Astrocyte (in vitro differentiated cells and primary cell): Measurements from ENCODE around the gene RSPH3. TPM values are rescaled to one million over a fixed set of nuclear protein-coding genes. Genes with fewer than 3 reads are reported as not detected.
"Not testable (repeated sequence)": the region's sequence is repeated elsewhere in the genome, so short reads cannot be mapped to it uniquely, and the experiment has no call there.

Experiments used
- DNase-seq: peaks from one replicate; pipeline ENCODE4 v3.0.0-alpha.2; 2010; ENCODE audit warnings: low read depth
- FAIRE-seq: peaks from 2 replicates; lab custom pipeline; 2011; peaks lifted over from hg19 to GRCh38; lab: Jason Lieb, UNC
- H2AFZ ChIP-seq: 2 replicates; pipeline ENCODE4 v1.6.0; 2012; ENCODE audit warnings: low read depth, low read length, inconsistent platforms
- H3K27ac ChIP-seq: 2 replicates; pipeline ENCODE4 v1.5.1; 2011; ENCODE audit warnings: low read depth, low read length, inconsistent platforms
- H3K27me3 ChIP-seq: 2 replicates; pipeline ENCODE4 v1.6.0; 2011; ENCODE audit warnings: low read length, inconsistent platforms; ENCODE audit not compliant: insufficient read depth
- H3K36me3 ChIP-seq: 2 replicates; pipeline ENCODE4 v1.5.1; 2011; ENCODE audit warnings: low read length, inconsistent platforms; ENCODE audit not compliant: insufficient read depth
- H3K4me1 ChIP-seq: 2 replicates; pipeline ENCODE4 v1.5.1; 2011; ENCODE audit warnings: low read length, inconsistent platforms; ENCODE audit not compliant: insufficient read depth
- H3K4me2 ChIP-seq: 2 replicates; pipeline ENCODE4 v1.6.0; 2012; ENCODE audit warnings: low read length, inconsistent platforms
- H3K4me3 ChIP-seq: 2 replicates; pipeline ENCODE4 v1.5.1; 2011; ENCODE audit warnings: low read depth, mild to moderate bottlenecking, low read length, inconsistent platforms; ENCODE audit not compliant: insufficient read depth
- H3K79me2 ChIP-seq: 2 replicates; pipeline ENCODE4 v1.6.0; 2012; ENCODE audit warnings: mild to moderate bottlenecking, low read length, inconsistent platforms; ENCODE audit not compliant: insufficient read depth
- H3K9ac ChIP-seq: 2 replicates; pipeline ENCODE4 v1.6.0; 2012; ENCODE audit warnings: mild to moderate bottlenecking, low read length, inconsistent platforms
- H3K9me3 ChIP-seq: 2 replicates; pipeline ENCODE4 v1.5.1; 2012; ENCODE audit warnings: low read depth, mild to moderate bottlenecking, low read length, inconsistent platforms; ENCODE audit not compliant: insufficient read depth
- H4K20me1 ChIP-seq: 2 replicates; pipeline ENCODE4 v1.6.0; 2012; ENCODE audit warnings: low read length, inconsistent platforms; ENCODE audit not compliant: insufficient read depth
- H3K27ac Mint-ChIP-seq: one replicate; pipeline ENCODE4 v1.8.0; 2021; ENCODE audit warnings: mild to moderate bottlenecking, mixed read lengths; ENCODE audit not compliant: unreplicated experiment
- H3K27me3 Mint-ChIP-seq: one replicate; pipeline ENCODE4 v1.8.0; 2021; ENCODE audit warnings: low read depth, mixed read lengths; ENCODE audit not compliant: unreplicated experiment
- H3K36me3 Mint-ChIP-seq: one replicate; pipeline ENCODE4 v1.8.0; 2021; ENCODE audit warnings: low read depth, mixed read lengths; ENCODE audit not compliant: unreplicated experiment
- H3K4me1 Mint-ChIP-seq: one replicate; pipeline ENCODE4 v1.8.0; 2021; ENCODE audit warnings: low read depth, mixed read lengths; ENCODE audit not compliant: unreplicated experiment
- H3K4me3 Mint-ChIP-seq: one replicate; pipeline ENCODE4 v1.8.0; 2021; ENCODE audit warnings: mild to moderate bottlenecking, moderate library complexity, mixed read lengths; ENCODE audit not compliant: unreplicated experiment
- H3K9me3 Mint-ChIP-seq: one replicate; pipeline ENCODE4 v1.8.0; 2021; ENCODE audit warnings: mild to moderate bottlenecking, mixed read lengths; ENCODE audit not compliant: unreplicated experiment
- CTCF ChIP-seq: IDR thresholded peaks from 2 replicates; pipeline ENCODE4 v1.5.1; 2011; ENCODE audit warnings: low read depth, mild to moderate bottlenecking, inconsistent platforms, low read length, moderate library complexity; ENCODE audit not compliant: insufficient read depth
- EZH2 ChIP-seq: IDR thresholded peaks from 2 replicates; pipeline ENCODE4 v1.6.1; 2012; ENCODE audit warnings: mild to moderate bottlenecking, low read length, inconsistent platforms; ENCODE audit not compliant: insufficient read depth
- total RNA-seq: library from RNA; stranded (reverse); gene quantifications from 2 replicates; pipeline ENCODE4 v1.2.1, GENCODE V29; 2021

The RSPH3 gene
- total RNA-seq, 1 donor from 2014 or later = 10.2 TPM

- Histone ChIP-seq H2AFZ (no peak overlapping the region), H3K79me2 (no peaks in the 10 kb centered on the region), H3K36me3 (no peaks in the 10 kb centered on the region), H3K9ac (no peak overlapping the region), H3K4me3 (no peak overlapping the region), H3K27ac (no peak overlapping the region), H3K9me3 (no peaks in the 10 kb centered on the region), H3K4me1 (no peaks in the 10 kb centered on the region), H3K27me3 (no peaks in the 10 kb centered on the region), H4K20me1 (no peaks in the 10 kb centered on the region), H3K4me2 (no peak overlapping the region)
- no peak for DNase-seq
- no peak overlapping the region for H3K4me3 Mint-ChIP-seq
- peaks cover 2% of the 10 kb centered on the region for H3K36me3 Mint-ChIP-seq
- no peaks in the 10 kb centered on the region for H3K27me3 Mint-ChIP-seq
- H3K9me3 Mint-ChIP-seq = no peaks in the 10 kb centered on the region
- no peaks in the 10 kb centered on the region for H3K4me1 Mint-ChIP-seq
- no peak overlapping the region for H3K27ac Mint-ChIP-seq
- TF ChIP-seq EZH2 (no peak), CTCF (no peak)
- FAIRE-seq = no peak
Measured at GRCh38 chr6:158954753-158955152, 45.2 kb downstream of the RSPH3 start.

- H3K36me3 Mint-ChIP-seq, H3K79me2 ChIP-seq, H3K4me2 ChIP-seq, H3K4me3 Mint-ChIP-seq, DNase-seq, H3K4me1 Mint-ChIP-seq, H3K4me1 ChIP-seq, H3K9me3 ChIP-seq, H3K27me3 ChIP-seq, H3K36me3 ChIP-seq, FAIRE-seq, H4K20me1 ChIP-seq, H3K27ac Mint-ChIP-seq, H3K9ac ChIP-seq, H3K4me3 ChIP-seq, H3K9me3 Mint-ChIP-seq, H3K27me3 Mint-ChIP-seq, H2AFZ ChIP-seq, H3K27ac ChIP-seq: not testable (repeated sequence)
Measured at GRCh38 chr6:158952011-158952410, 48.0 kb downstream of the RSPH3 start.

- H3K4me1 ChIP-seq, H3K27ac Mint-ChIP-seq, H3K9ac ChIP-seq, H3K27me3 ChIP-seq, H4K20me1 ChIP-seq, H3K36me3 Mint-ChIP-seq, H3K9me3 ChIP-seq, H3K4me1 Mint-ChIP-seq, H2AFZ ChIP-seq, H3K36me3 ChIP-seq, H3K79me2 ChIP-seq, H3K4me3 ChIP-seq, H3K27ac ChIP-seq, FAIRE-seq, H3K4me3 Mint-ChIP-seq, DNase-seq, H3K4me2 ChIP-seq, H3K9me3 Mint-ChIP-seq, H3K27me3 Mint-ChIP-seq: not testable (repeated sequence)
Measured at GRCh38 chr6:158951565-158951964, 48.4 kb downstream of the RSPH3 start.

- Histone ChIP-seq H3K27me3 (no peaks in the 10 kb centered on the region), H3K79me2 (no peaks in the 10 kb centered on the region), H3K36me3 (no peaks in the 10 kb centered on the region), H3K4me3 (no peak overlapping the region), H3K4me2 (no peak overlapping the region), H3K9me3 (no peaks in the 10 kb centered on the region), H2AFZ (no peak overlapping the region), H3K9ac (no peak overlapping the region), H3K4me1 (no peaks in the 10 kb centered on the region), H3K27ac (no peak overlapping the region), H4K20me1 (no peaks in the 10 kb centered on the region)
- Mint-ChIP-seq H3K27ac (no peak overlapping the region), H3K4me1 (no peaks in the 10 kb centered on the region), H3K36me3 (peaks cover 2% of the 10 kb centered on the region), H3K9me3 (peaks cover 2% of the 10 kb centered on the region), H3K27me3 (no peaks in the 10 kb centered on the region), H3K4me3 (no peak overlapping the region)
- no peak for TF ChIP-seq EZH2
- TF ChIP-seq CTCF = no peak
- no peak for FAIRE-seq
- DNase-seq = no peak
Measured at GRCh38 chr6:158947284-158947683, 52.7 kb downstream of the RSPH3 start.
